OCI-LY1 (cell line): ENCODE results near the gene PLEKHB2.

Experiments
- H2AFZ ChIP-seq: fragments of 200-600 bp; sonication (generic), shearing (Covaris generic); 2 replicates; pipeline ENCODE4 v1.6.0; 2014; ENCODE audit warnings: antibody characterized with exemption, mild to moderate bottlenecking, low read length
- H3F3A ChIP-seq: fragments of 200-600 bp; sonication (generic), shearing (Covaris generic); 2 replicates; pipeline ENCODE4 v1.6.0; 2014; ENCODE audit warnings: mild to moderate bottlenecking, antibody characterized with exemption, low read length, moderate library complexity; ENCODE audit not compliant: insufficient read depth
- H3K27ac ChIP-seq: fragments of 200-600 bp; sonication (generic); 2 replicates; pipeline ENCODE4 v1.5.1; 2014; ENCODE audit warnings: low read length, mixed run types, mild to moderate bottlenecking, low read depth; ENCODE audit not compliant: poor library complexity, severe bottlenecking
- H3K27me3 ChIP-seq: fragments of 200-600 bp; sonication (generic); 2 replicates; pipeline ENCODE4 v1.6.0; 2014; ENCODE audit warnings: antibody characterized with exemption, mild to moderate bottlenecking, low read length, moderate library complexity; ENCODE audit not compliant: insufficient read depth
- H3K36me3 ChIP-seq: fragments of 200-600 bp; sonication (generic); 2 replicates; pipeline ENCODE4 v1.6.1; 2014; ENCODE audit warnings: mild to moderate bottlenecking, antibody characterized with exemption, low read length, moderate library complexity, mixed read lengths; ENCODE audit not compliant: insufficient read depth
- H3K4me1 ChIP-seq: fragments of 200-600 bp; sonication (generic); 2 replicates; pipeline ENCODE4 v1.5.1; 2014; ENCODE audit warnings: mild to moderate bottlenecking, low read length, moderate library complexity; ENCODE audit not compliant: insufficient read depth, severe bottlenecking
- H3K4me2 ChIP-seq: fragments of 200-600 bp; sonication (generic), shearing (Covaris generic); 2 replicates; pipeline ENCODE4 v1.6.1; 2014; ENCODE audit warnings: low read length
- H3K4me3 ChIP-seq: fragments of 200-600 bp; sonication (generic); 2 replicates; pipeline ENCODE4 v1.5.1; 2014; ENCODE audit warnings: low read length, low read depth, mild to moderate bottlenecking, mixed read lengths; ENCODE audit not compliant: poor library complexity, severe bottlenecking
- H3K79me2 ChIP-seq: fragments of 200-600 bp; shearing (Covaris generic); 2 replicates; pipeline ENCODE4 v1.6.1; 2016; ENCODE audit warnings: mixed run types, low read length, mixed read lengths; ENCODE audit not compliant: insufficient read depth
- H3K9ac ChIP-seq: fragments of 200-600 bp; sonication (generic), shearing (Covaris generic); 2 replicates; pipeline ENCODE4 v1.6.1; 2014; ENCODE audit warnings: mild to moderate bottlenecking, low read length, mixed read lengths
- H3K9me2 ChIP-seq: fragments of 200-600 bp; sonication (generic), shearing (Covaris generic); 2 replicates; pipeline ENCODE4 v1.6.1; 2014; ENCODE audit warnings: low read depth, mild to moderate bottlenecking, low read length, mixed read lengths
- H3K9me3 ChIP-seq: fragments of 200-600 bp; shearing (Covaris generic); 2 replicates; pipeline ENCODE4 v1.6.1; 2014; ENCODE audit warnings: low read length, mixed read lengths
- H4K20me1 ChIP-seq: fragments of 200-600 bp; sonication (generic), shearing (Covaris generic); 2 replicates; pipeline ENCODE4 v1.6.0; 2016; ENCODE audit warnings: mild to moderate bottlenecking, low read length; ENCODE audit not compliant: insufficient read depth
- EZH2 ChIP-seq: fragments of 200-600 bp; sonication (generic), shearing (Covaris generic); IDR thresholded peaks from 2 replicates; pipeline ENCODE4 v1.8.0; 2017; ENCODE audit warnings: borderline replicate concordance, mixed run types, mild to moderate bottlenecking, antibody characterized with exemption, low read length, moderate library complexity, mixed read lengths
- TF ChIP-seq, protein P1 (sequence below): fragments of 200-600 bp; sonication (generic), shearing (Covaris generic); IDR thresholded peaks from 2 replicates; pipeline ENCODE4 v1.5.1; 2017; ENCODE audit warnings: mild to moderate bottlenecking, antibody characterized with exemption, low read length, moderate library complexity, mixed read lengths

Gene PLEKHB2

DNA sequence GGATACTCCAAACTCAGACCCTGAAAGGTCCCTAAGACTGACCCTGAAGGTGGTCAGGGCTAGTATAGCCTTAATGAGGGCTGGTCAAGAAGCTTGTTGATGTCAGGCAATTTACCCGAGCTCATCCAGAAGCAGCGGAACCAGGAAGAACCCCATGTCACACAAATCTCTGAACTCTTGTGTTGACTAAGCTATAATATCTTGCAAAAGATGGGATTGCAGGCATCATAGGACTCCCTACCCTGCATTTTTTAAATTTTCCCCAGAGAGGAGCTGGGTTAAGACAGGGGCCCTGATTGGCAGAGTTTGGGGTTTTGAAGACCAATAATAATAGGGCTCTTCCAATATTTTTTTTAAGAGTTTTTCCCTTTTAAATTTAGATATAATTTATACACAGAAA, 2.0 kb upstream of the PLEKHB2 start:
- Histone ChIP-seq H3K9me3 (no peaks in the 10 kb centered on the region), H3K4me2 (no peak overlapping the region), H3K4me1 (peaks cover 28% of the 10 kb centered on the region), H3K4me3 (no peak overlapping the region), H3K9me2 (no peaks in the 10 kb centered on the region), H3K27ac (no peak overlapping the region), H3K36me3 (no peaks in the 10 kb centered on the region), H3K9ac (no peak overlapping the region), H3K79me2 (peaks cover 28% of the 10 kb centered on the region), H2AFZ (no peak overlapping the region), H4K20me1 (no peaks in the 10 kb centered on the region), H3K27me3 (no peaks in the 10 kb centered on the region), H3F3A (no peaks in the 10 kb centered on the region)
- TF ChIP-seq EZH2, result no peak
- TF ChIP-seq, protein P1, sequence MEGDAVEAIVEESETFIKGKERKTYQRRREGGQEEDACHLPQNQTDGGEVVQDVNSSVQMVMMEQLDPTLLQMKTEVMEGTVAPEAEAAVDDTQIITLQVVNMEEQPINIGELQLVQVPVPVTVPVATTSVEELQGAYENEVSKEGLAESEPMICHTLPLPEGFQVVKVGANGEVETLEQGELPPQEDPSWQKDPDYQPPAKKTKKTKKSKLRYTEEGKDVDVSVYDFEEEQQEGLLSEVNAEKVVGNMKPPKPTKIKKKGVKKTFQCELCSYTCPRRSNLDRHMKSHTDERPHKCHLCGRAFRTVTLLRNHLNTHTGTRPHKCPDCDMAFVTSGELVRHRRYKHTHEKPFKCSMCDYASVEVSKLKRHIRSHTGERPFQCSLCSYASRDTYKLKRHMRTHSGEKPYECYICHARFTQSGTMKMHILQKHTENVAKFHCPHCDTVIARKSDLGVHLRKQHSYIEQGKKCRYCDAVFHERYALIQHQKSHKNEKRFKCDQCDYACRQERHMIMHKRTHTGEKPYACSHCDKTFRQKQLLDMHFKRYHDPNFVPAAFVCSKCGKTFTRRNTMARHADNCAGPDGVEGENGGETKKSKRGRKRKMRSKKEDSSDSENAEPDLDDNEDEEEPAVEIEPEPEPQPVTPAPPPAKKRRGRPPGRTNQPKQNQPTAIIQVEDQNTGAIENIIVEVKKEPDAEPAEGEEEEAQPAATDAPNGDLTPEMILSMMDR, result no peak

DNA sequence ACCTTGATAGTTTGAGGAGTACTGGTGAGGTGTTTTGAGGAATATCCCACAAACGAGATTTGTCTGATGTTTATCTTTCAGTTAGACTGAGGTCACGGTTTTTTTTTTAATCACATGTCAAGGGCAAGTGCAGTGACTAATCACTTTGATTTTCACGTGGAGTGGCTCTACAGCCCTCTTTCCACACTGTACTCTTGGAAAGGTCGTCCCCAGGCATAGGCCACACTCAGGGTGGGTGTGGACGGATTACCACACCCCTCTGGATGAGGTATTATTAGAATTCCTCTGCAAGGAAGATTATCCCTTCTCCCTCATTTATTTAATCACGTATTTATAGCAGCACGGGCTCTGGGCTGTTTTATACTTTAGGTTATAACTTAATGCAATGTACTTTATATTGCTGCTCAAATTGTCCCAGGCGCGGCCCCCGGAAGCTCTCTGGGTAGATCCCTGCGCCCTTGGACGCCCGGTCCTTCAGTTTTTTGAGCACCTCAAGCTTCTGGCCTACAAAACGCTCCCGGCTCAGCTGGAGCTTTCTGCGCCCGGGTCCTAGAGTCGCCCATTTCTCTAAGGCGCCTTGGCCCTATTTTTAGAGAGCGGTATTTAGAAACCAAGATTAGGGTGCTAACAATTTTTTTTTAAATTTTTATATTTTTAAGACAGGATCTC, 515 bp upstream of the PLEKHB2 start:
- Histone ChIP-seq H3F3A (no peaks in the 10 kb centered on the region), H3K9me3 (no peaks in the 10 kb centered on the region), H3K9me2 (no peaks in the 10 kb centered on the region), H4K20me1 (no peaks in the 10 kb centered on the region), H3K36me3 (peaks cover 12% of the 10 kb centered on the region), H3K27ac (peak overlapping the region; percentile 81), H3K27me3 (no peaks in the 10 kb centered on the region), H3K4me2 (peak overlapping the region; percentile 86), H2AFZ (peak overlapping the region; percentile 83), H3K9ac (peak overlapping the region; percentile 95), H3K79me2 (peaks cover 43% of the 10 kb centered on the region), H3K4me3 (peak overlapping the region; percentile 99), H3K4me1 (peaks cover 28% of the 10 kb centered on the region)
- TF ChIP-seq EZH2, result no peak
- TF ChIP-seq, protein P1, result no peak

DNA sequence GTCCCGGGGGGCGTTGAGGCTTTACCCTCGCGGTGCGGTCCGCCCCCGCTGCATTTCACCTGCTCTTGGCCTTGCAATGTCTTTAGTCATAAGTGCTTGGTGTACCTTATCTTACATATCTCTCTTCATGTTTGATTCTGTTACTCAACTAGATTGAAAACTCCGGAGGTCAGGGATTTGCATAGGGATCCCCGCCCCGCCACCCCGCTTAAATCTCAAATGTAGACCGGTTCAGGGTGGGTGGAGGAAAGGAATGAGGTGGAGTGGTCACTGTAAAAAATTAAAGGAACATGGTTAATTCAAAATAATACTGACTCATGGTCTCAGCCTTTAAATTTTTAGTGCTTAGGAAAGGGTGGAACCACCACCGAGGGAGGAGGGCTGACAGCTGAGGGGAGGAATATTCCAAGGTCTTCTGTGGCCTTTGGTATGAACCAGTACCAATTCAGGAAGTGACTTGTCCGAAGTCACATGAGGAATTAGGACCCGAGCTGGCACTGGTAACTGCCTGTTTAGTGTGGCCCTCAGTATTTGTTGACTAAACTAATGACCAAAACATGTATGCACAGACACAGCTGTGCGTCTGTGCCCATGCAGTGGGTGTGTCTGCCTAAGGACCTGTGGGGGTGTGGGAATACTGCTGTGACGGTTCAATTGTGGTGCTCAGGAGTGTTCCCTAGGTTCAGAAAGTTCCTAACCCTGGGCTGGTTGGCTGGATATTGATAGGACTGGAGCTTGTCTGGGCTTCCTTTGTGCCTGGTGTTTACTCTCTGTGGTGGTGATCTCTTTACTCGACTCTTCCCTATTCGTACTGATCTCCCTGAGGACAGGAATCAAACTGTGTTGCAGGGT, 1.0 kb downstream of the PLEKHB2 start:
- Histone ChIP-seq H3K4me2 (peak overlapping the region; percentile 86), H3F3A (no peaks in the 10 kb centered on the region), H3K27me3 (no peaks in the 10 kb centered on the region), H3K36me3 (peaks cover 24% of the 10 kb centered on the region), H3K9me3 (no peaks in the 10 kb centered on the region), H4K20me1 (no peaks in the 10 kb centered on the region), H3K4me3 (peak overlapping the region; percentile 99), H3K4me1 (peaks cover 23% of the 10 kb centered on the region), H2AFZ (no peak overlapping the region), H3K9ac (peak overlapping the region; percentile 95), H3K27ac (peak overlapping the region; percentile 60), H3K9me2 (no peaks in the 10 kb centered on the region), H3K79me2 (peaks cover 57% of the 10 kb centered on the region)
- TF ChIP-seq, protein P1, result no peak
- no peak for TF ChIP-seq EZH2
